H1 (cell line): Measurements from ENCODE around the gene SLC22A31. TPM values are rescaled to one million over a fixed set of nuclear protein-coding genes. Genes with fewer than 3 reads are reported as not detected.

Experiments
- ATF2 ChIP-seq: IDR thresholded peaks from 2 replicates; pipeline ENCODE4 v1.6.1; 2012; ENCODE audit warnings: low read length, inconsistent platforms
- CHD2 ChIP-seq: IDR thresholded peaks from 2 replicates; pipeline ENCODE4 v1.6.1; 2012; ENCODE audit warnings: low read length, improper control_type of control experiment
- CHD7 ChIP-seq: fragments of 300-600 bp; sonication (generic); IDR thresholded peaks from 2 replicates; pipeline ENCODE4 v1.7.1; 2012; ENCODE audit warnings: low read length, moderate library complexity, mild to moderate bottlenecking, inconsistent platforms; ENCODE audit not compliant: insufficient replicate concordance
- KDM1A ChIP-seq: fragments of 200-600, 300-600 bp; sonication (generic); IDR thresholded peaks from 2 replicates; pipeline ENCODE4 v1.7.1; 2016; ENCODE audit warnings: mild to moderate bottlenecking, low read length, borderline replicate concordance
- MAFK ChIP-seq: IDR thresholded peaks from 2 replicates; pipeline ENCODE4 v1.6.1; 2012; ENCODE audit warnings: low read depth, mild to moderate bottlenecking, improper control_type of control experiment, low read length
- RFX5 ChIP-seq: IDR thresholded peaks from 2 replicates; pipeline ENCODE4 v1.6.1; 2011; ENCODE audit warnings: low read depth, low read length, improper control_type of control experiment, borderline replicate concordance
- RXRA ChIP-seq: IDR thresholded peaks from 2 replicates; pipeline ENCODE4 v1.6.1; 2011; ENCODE audit warnings: low read depth, mild to moderate bottlenecking, low read length, moderate library complexity; ENCODE audit not compliant: insufficient read depth
- USF2 ChIP-seq: IDR thresholded peaks from 2 replicates; pipeline ENCODE4 v1.6.1; 2011; ENCODE audit warnings: low read length, improper control_type of control experiment
- polyA plus RNA-seq, 7 experiments: library from polyadenylated mRNA; depleted of rRNA in 3 of 7; stranded (reverse) in 5 of 7; unstranded in 2 of 7; fragments of >200 nt in 5 of 7; fragments of 200-250 nt in 2 of 7; gene quantifications; 1 replicate in 5 of 7; 2 replicates in 1 of 7; 4 replicates in 1 of 7; pipeline versions ENCODE4 v1.2.1 to v1.2.3, GENCODE V29; 2011 to 2013; ENCODE audit warnings: missing spikeins in 2 of 7, mixed read lengths in 2 of 7
- total RNA-seq: library from RNA; stranded (reverse); fragmentation: NEBNext Ultra II Directional; extraction: Animal tissue kit (Norgen Biotek cat#: 25700); gene quantifications from 2 replicates; pipeline ENCODE4 v1.2.1, GENCODE V29; 2021

SLC22A31 gene
- total and polyA plus RNA-seq, 2 of the 8 experiments (the other 6 are each of a cell fraction or from before 2014, with no cell fraction given): 7.7 to 10.6 TPM

GRCh38 chr16:89172528-89173173 lies 27.7 kb downstream of the SLC22A31 start (continued):
- TF ChIP-seq CHD7: no peak
- no peak for TF ChIP-seq CHD2
- no peak for TF ChIP-seq MAFK
- TF ChIP-seq USF2: no peak
- TF ChIP-seq RXRA: no peak
- TF ChIP-seq RFX5: no peak
- no peak for TF ChIP-seq ATF2
- no peak for TF ChIP-seq KDM1A
